HepG2 (cell line): ENCODE results near the gene TBXAS1. TPM values are rescaled to one million over a fixed set of nuclear protein-coding genes. Genes with fewer than 3 reads are reported as not detected.

Experiments
- ATAC-seq: fragments of 200-7000 bp; cut with Tn5 transposase; 3 replicates; pipeline ENCODE4 v1.9.1; 2020; ENCODE audit warnings: mild to moderate bottlenecking, moderate library complexity
- BruUV-seq: library from RNA; stranded (reverse); fragments of 400-500 nt; replicated peaks from 2 replicates; lab custom pipeline; 2021; lab: Mats Ljungman, UMichigan
- CTCF ChIA-PET: fragments of 300-600 bp; formaldehyde crosslinking; extraction: SDS; loops from one replicate; lab custom pipeline; 2021; ENCODE audit warnings: low total read pairs, inconsistent platforms, low intra/inter-chr PET ratio; lab: Yijun Ruan, JAX
- POLR2A ChIA-PET: fragments of 350-600 bp; sonication (Branson Sonifier 250); formaldehyde crosslinking; loops from one replicate; lab custom pipeline; 2020; ENCODE audit warnings: antibody characterized with exemption, inconsistent platforms; lab: Yijun Ruan, JAX
- DNase-seq: peaks from one replicate; pipeline ENCODE4 v3.0.0-alpha.2; 2015; ENCODE audit warnings: low spot score
- FAIRE-seq: peaks from 3 replicates; lab custom pipeline; 2011; peaks lifted over from hg19 to GRCh38; lab: Jason Lieb, UNC
- H2AFZ ChIP-seq: one replicate; pipeline ENCODE4 v1.6.1; 2011; ENCODE audit warnings: low read length, inconsistent platforms
- H3K27ac ChIP-seq: fragments of 300-600 bp; 3 replicates; pipeline ENCODE4 v1.8.0; 2011; ENCODE audit warnings: mixed run types, mild to moderate bottlenecking, mixed read lengths, low read length, inconsistent platforms; ENCODE audit not compliant: insufficient read depth; ENCODE audit errors: extremely low read length
- H3K27me3 ChIP-seq, 2 experiments: fragments of 200-600 bp in 1 of 2; 2 replicates in 1 of 2; 3 replicates in 1 of 2; pipeline versions ENCODE4 v1.6.0 to v1.8.0; 2011; ENCODE audit warnings: low read length in 2 of 2, mild to moderate bottlenecking in 2 of 2, moderate library complexity in 2 of 2, inconsistent platforms in 1 of 2; ENCODE audit not compliant: insufficient read depth in 2 of 2, control insufficient read depth in 1 of 2
- H3K36me3 ChIP-seq, 2 experiments: fragments of 200-600 bp in 1 of 2; replicated peaks in 1 of 2; 2 replicates in 1 of 2; 3 replicates in 1 of 2; pipeline versions ENCODE4 v1.5.1 to v1.8.0; 2011; ENCODE audit warnings: low read length in 2 of 2, inconsistent platforms in 1 of 2; ENCODE audit not compliant: insufficient read depth in 2 of 2, control insufficient read depth in 1 of 2
- H3K4me1 ChIP-seq: 2 replicates; pipeline ENCODE4 v1.5.1; 2012; ENCODE audit warnings: low read length, inconsistent platforms; ENCODE audit not compliant: insufficient read depth
- H3K4me2 ChIP-seq: 2 replicates; pipeline ENCODE4 v1.6.0; 2011; ENCODE audit warnings: low read depth, low read length, inconsistent platforms
- H3K4me3 ChIP-seq, 3 experiments: fragments of 200-600 bp in 1 of 3; sonication (generic), shearing (Covaris generic) in 1 of 3; replicated peaks in 1 of 3; 2 replicates each; pipeline ENCODE4 v1.5.1; 2011 to 2016; ENCODE audit warnings: low read length in 3 of 3, inconsistent platforms in 2 of 3, low read depth in 2 of 3, mild to moderate bottlenecking in 2 of 3, control low read depth in 1 of 3, mixed read lengths in 1 of 3; ENCODE audit not compliant: insufficient read depth in 1 of 3
- H3K79me2 ChIP-seq: one replicate; pipeline ENCODE4 v1.6.1; 2011; ENCODE audit warnings: low read length, inconsistent platforms; ENCODE audit not compliant: insufficient read depth
- H3K9ac ChIP-seq: 2 replicates; pipeline ENCODE4 v1.6.0; 2011; ENCODE audit warnings: mild to moderate bottlenecking, low read depth, low read length, inconsistent platforms; ENCODE audit not compliant: insufficient read depth
- H3K9me3 ChIP-seq: 2 replicates; pipeline ENCODE4 v1.5.1; 2012; ENCODE audit warnings: mild to moderate bottlenecking, low read length
- H4K20me1 ChIP-seq: 2 replicates; pipeline ENCODE4 v1.6.0; 2011; ENCODE audit warnings: inconsistent platforms, mild to moderate bottlenecking, low read length, moderate library complexity; ENCODE audit not compliant: insufficient read depth
- CAMTA2 ChIP-seq: sonication (generic); formaldehyde crosslinking; IDR thresholded peaks from 2 replicates; pipeline ENCODE4 v1.4.0; 2020; ENCODE audit warnings: mild to moderate bottlenecking, missing genetic modification reagents, borderline replicate concordance
- JUND ChIP-seq: sonication (generic); formaldehyde crosslinking; IDR thresholded peaks from 2 replicates; pipeline ENCODE4 v1.8.0; 2022; ENCODE audit warnings: mild to moderate bottlenecking, missing genetic modification reagents
- NPAS2 ChIP-seq: sonication (generic); formaldehyde crosslinking; IDR thresholded peaks from 2 replicates; pipeline ENCODE4 v1.8.0; 2022; ENCODE audit warnings: mild to moderate bottlenecking, missing genetic modification reagents, borderline replicate concordance
- RXRA ChIP-seq: sonication (generic); formaldehyde crosslinking; IDR thresholded peaks from 2 replicates; pipeline ENCODE4 v1.5.1; 2020; ENCODE audit warnings: missing genetic modification reagents
- TRAFD1 ChIP-seq: sonication (generic); formaldehyde crosslinking; IDR thresholded peaks from 2 replicates; pipeline ENCODE4 v1.5.1; 2020; ENCODE audit warnings: missing genetic modification reagents, mild to moderate bottlenecking, borderline replicate concordance
- ZHX2 ChIP-seq, 2 experiments: sonication (generic) in 1 of 2; formaldehyde crosslinking in 1 of 2; IDR thresholded peaks; 2 replicates each; pipeline versions ENCODE4 v1.6.1 to v1.9.0; 2014 to 2022; ENCODE audit warnings: antibody characterized with exemption in 1 of 2, borderline replicate concordance in 1 of 2, inconsistent platforms in 1 of 2, low read depth in 1 of 2, missing genetic modification reagents in 1 of 2
- ZNF335 ChIP-seq: sonication (generic); formaldehyde crosslinking; IDR thresholded peaks from 2 replicates; pipeline ENCODE4 v1.4.0; 2020; ENCODE audit warnings: missing genetic modification reagents
- WGBS: methylation state at CpG from one replicate; pipeline ENCODE4 v1.1.6; 2017; ENCODE audit warnings: low lambda C conversion rate; 5-methylcytosine and 5-hydroxymethylcytosine counted together
- in situ Hi-C: cut with HindIII; loops from 2 replicates; pipeline ENCODE4 v1.10.0; 2017; ENCODE audit warnings: low pct_unique_long_range_greater_than_20kb; ENCODE audit not compliant: extremely low pct_ligation_motif_present
- intact Hi-C: fragments of 100-400 bp; cut with micrococcal nuclease; formaldehyde crosslinking; loops from one replicate; pipeline ENCODE4 v1.10.0; 2022; ENCODE audit not compliant: unreplicated experiment
- polyA plus RNA-seq, 8 experiments: library from polyadenylated mRNA; depleted of rRNA in 3 of 8; stranded (reverse) in 7 of 8; unstranded in 1 of 8; fragments of >200 nt; fragmentation: Illumina TruSeq in 4 of 8; extraction: Trizol in 4 of 8; gene quantifications; 2 replicates each; pipeline versions ENCODE4 v1.2.1 to v1.2.3, GENCODE V29; 2011 to 2016; ENCODE audit warnings: low read depth in 4 of 8, missing spikeins in 1 of 8, mixed read lengths in 1 of 8; ENCODE audit not compliant: insufficient read depth in 1 of 8
- total RNA-seq, 5 experiments: library from RNA; depleted of rRNA; stranded (reverse); fragments of >200 nt; fragmentation: Illumina TruSeq; extraction: Trizol; gene quantifications; 2 replicates each; pipeline ENCODE4 v1.2.3, GENCODE V29; 2016; ENCODE audit warnings: low read depth in 1 of 5
- TF ChIP-seq, protein P1 (sequence below): sonication (generic); formaldehyde crosslinking; IDR thresholded peaks from 2 replicates; pipeline ENCODE4 v1.4.0; 2020; ENCODE audit warnings: missing genetic modification reagents; ENCODE audit errors: not compliant biosample characterization
- TF ChIP-seq, protein P2 (sequence below): sonication (generic); formaldehyde crosslinking; conservative IDR thresholded peaks from 2 replicates; pipeline ENCODE4 v1.4.0; 2020; ENCODE audit warnings: missing genetic modification reagents

Gene TBXAS1
- total and polyA plus RNA-seq, 2 of the 13 experiments (the other 11 are each of a cell fraction or from before 2014, with no cell fraction given): 4.0 to 4.9 TPM

DNA sequence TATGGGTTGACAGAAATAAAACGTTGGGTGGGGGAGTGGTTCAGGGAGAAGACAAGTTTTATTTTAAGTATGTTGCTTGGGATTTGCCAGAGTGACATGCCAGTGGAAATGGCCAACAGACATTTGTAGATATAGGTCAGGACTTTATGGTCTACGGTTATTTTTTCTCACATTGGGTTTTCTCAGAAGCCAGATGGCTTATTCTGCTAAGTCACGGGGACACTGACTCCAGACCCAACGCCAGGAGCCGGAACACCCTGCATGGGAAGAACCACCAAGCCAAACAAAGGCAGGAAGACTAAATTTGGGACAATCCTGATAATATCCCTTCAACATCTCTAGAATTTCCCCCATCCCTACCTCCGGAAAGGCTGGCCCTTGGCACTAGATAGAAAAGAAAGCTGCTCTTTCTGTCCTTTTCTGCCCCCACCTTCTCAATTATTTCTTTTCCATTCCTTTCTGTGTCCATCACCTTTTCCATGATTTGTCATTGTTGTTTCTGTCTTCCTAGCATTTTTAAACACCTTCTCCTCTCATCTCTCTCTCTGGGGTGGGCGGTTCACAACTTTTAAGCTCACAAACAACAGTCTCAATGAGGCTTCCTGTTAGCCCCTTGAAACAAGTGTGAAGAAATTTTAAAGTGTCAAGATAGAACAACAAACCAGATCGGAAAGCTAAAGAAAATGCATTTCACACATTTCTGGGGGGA lies 44.7 kb downstream of the TBXAS1 start (continued):
- TF ChIP-seq, protein P1, sequence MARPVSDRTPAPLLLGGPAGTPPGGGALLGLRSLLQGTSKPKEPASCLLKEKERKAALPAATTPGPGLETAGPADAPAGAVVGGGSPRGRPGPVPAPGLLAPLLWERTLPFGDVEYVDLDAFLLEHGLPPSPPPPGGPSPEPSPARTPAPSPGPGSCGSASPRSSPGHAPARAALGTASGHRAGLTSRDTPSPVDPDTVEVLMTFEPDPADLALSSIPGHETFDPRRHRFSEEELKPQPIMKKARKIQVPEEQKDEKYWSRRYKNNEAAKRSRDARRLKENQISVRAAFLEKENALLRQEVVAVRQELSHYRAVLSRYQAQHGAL (CRISPR knock-in tag): no peak
- TF ChIP-seq ZNF335 (CRISPR knock-in tag) (no peak), CAMTA2 (CRISPR knock-in tag) (no peak), JUND (CRISPR knock-in tag) (no peak), TRAFD1 (CRISPR knock-in tag) (no peak)
- TF ChIP-seq, protein P2, sequence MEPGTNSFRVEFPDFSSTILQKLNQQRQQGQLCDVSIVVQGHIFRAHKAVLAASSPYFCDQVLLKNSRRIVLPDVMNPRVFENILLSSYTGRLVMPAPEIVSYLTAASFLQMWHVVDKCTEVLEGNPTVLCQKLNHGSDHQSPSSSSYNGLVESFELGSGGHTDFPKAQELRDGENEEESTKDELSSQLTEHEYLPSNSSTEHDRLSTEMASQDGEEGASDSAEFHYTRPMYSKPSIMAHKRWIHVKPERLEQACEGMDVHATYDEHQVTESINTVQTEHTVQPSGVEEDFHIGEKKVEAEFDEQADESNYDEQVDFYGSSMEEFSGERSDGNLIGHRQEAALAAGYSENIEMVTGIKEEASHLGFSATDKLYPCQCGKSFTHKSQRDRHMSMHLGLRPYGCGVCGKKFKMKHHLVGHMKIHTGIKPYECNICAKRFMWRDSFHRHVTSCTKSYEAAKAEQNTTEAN (CRISPR knock-in tag): no peak
- TF ChIP-seq, all 625 proteins: peak for 0

GRCh38 chr7:139874302-139874629 lies 45.2 kb downstream of the TBXAS1 start:
- H3K27ac ChIP-seq: no peak overlapping the region
- ChIA-PET POLR2A (no interaction called here), CTCF (no interaction called here)
- H2AFZ ChIP-seq: no peak overlapping the region
- no peaks in the 10 kb centered on the region for H3K79me2 ChIP-seq
- H3K9me3 ChIP-seq: no peaks in the 10 kb centered on the region
- H3K36me3 ChIP-seq: no peaks in the 10 kb centered on the region
- H4K20me1 ChIP-seq: no peaks in the 10 kb centered on the region
- no peak for DNase-seq
- intact Hi-C loops (no loop called here), in situ Hi-C loops (no loop called here)
- WGBS: 81% methylated on average over 9 of the region's 9 CpGs
- H3K4me2 ChIP-seq: no peak overlapping the region
- ATAC-seq: no peak
- H3K9ac ChIP-seq: no peak overlapping the region
- H3K4me3 ChIP-seq: no peak overlapping the region
- no peak for FAIRE-seq
- no peaks in the 10 kb centered on the region for H3K27me3 ChIP-seq
- no TSS peak for BruUV-seq
- H3K4me1 ChIP-seq: no peaks in the 10 kb centered on the region; the same call in 1 of the 2 replicates
- no peak for TF ChIP-seq ZHX2 (IDR thresholded peaks at IDR 0.05; ENCODE audit: low read depth)
- no peak for TF ChIP-seq ZHX2 (CRISPR knock-in tag; IDR thresholded peaks at IDR 0.05; ENCODE audit: borderline replicate concordance)
- no peak for TF ChIP-seq RXRA
- TF ChIP-seq NPAS2 (CRISPR knock-in tag): no peak
